HUDEP-2 (cell line): ENCODE measurements around the gene HSPB7.
"Not testable (repeated sequence)": the region's sequence is repeated elsewhere in the genome, so short reads cannot be mapped to it uniquely, and the experiment has no call there.

Experiments
- DNase-seq, 76 experiments: peaks; one replicate each; lab custom pipeline; 2025; ENCODE audit not compliant: unreplicated experiment in 76 of 76; lab: John Stamatoyannopoulos, UW

The HSPB7 gene

DNA sequence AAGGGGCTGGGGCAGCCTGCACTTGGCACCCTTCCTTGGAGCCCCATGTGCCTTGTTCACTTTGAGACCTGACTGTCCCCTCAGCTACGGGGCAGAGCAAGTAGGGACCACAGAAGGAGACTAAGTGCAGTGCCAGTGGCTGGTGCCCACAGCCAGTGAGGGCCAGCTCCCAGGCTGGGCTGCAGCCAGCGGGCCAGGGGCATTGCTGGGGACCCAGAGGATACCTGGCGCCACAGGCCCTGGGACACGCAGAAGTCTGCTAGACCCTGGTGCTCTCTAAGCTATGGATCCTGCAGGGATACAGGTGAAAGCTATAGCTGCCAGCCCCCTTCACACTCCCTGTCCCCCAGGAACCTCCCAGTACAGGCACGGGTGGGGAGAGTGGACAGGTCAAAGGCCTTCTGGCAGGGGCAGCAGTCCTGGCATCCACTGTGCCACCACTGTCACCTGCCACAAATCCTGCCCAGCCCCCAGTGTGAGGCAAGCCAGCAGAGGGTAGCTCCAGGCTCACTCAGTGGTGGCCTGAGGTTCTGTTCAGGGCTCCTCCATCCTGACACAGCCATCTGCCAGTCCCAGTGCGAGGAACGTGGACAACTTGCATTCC, 5.3 kb upstream of the HSPB7 start:
- no peak for DNase-seq

DNA sequence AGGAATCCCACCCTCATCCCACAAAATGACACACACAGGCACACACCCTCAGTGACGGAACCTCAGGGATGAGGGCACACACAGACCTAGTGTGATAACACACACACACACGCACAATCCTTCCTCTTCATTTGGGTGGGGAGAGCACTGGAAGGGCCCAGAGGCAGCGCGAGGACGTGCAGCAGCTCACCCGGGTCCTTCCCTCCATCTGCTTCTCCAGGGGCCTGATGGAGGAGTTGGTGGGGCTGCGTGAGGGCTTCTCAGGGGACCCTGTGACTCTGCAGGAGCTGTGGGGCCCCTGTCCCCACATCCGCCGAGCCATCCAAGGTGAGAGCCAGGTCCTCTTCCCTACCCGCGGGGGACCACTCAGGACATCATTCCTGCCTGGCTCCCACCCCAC, 4.5 kb upstream of the HSPB7 start:
- DNase-seq, result no peak

DNA sequence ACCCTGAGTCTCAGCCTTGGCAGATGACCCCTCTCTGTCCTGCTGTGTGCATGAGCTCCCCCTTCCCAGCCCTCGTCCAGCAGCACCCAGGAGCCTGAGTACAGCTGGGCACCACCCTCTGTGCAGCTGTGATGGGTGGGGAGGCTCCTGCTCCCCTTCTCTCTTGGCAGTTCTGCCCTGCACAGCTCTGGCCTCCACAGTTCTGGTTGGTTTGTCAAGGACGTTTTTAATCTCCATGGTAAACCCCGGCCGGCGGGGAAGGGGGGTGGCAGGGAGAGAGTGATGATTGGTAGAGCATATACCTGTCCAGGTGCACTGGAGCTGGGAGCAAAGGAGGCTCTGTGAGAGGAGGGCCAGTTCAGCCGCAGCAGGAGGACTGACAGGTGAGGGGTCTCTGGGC, 3.8 kb upstream of the HSPB7 start, which contains the start of gene CLCNKA:
Gene CLCNKA, plus strand, starts transcription at position 356 of the 400 bp plus-strand sequence. CDS start 584 bp downstream, outside the sequence.
- DNase-seq, result no peak

DNA sequence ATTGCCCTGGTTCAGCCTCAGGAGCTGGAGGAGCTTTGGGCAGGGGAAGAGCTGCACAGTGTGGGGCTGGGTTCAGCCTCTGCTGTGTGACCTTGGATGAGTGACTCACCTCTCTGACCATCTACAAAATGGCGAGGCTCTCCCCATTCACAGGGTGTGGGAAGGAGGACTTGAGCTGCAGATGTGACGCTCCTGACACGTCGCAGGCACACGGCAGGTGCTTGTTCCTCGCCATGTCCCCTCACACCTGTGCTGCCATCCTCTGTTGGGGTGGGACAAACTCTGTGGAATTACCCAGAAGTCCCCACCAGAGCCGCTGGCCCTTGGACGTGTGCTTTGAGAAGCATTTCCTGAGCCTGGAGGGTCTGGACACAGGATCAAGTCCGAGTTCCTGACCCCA, 3.0 kb upstream of the HSPB7 start:
- DNase-seq, result not testable (repeated sequence)

DNA sequence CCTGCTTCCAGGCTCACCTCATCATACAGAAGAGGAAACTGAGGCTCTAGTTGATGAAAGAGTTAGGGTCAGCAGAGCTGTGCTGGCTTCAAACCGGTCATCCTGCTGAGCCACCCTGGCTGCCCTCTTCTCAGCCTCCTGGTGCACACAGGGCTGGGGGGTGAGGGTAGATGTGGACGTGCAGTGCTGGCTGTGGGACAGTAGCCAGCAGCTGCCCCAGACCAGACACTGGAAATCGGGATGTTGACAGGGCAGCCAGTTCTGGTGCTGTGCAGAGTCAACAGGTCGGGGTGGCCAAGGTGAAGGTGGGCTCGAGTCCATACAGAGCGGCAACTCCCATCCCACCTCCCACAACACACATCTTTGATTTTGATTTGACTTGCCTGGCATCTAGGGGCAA, 2.5 kb upstream of the HSPB7 start:
- DNase-seq, result no peak

DNA sequence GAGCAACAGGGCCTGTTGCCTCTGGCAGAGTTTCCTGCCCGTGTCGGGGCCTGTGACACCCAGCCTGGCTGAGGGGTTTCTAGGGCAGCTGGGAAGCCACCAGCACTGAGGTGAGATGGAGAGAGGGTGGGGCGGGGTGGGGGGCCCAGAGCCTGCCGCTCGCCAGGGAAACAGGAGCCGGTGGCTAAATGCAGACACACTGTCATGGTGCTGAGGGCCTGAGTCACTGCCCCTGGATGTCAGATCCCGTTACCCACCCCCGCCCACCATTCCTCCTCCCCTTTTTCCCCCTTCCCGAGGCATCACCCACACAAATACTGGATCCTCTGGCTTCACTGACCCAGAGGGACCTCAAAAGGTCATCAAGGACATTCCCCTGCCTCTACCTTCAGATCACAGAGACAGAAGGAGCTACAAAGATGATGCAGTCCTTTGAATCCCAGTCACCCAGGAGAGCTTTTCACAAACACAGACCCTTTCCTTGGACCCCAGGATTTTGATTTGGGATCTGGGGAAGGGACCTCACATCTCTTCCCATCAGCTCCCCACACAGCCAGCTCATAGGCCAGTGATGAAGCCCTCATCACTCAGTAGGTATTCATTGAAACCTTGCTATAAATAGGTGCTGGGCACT, 1.9 kb upstream of the HSPB7 start:
- DNase-seq, result no peak

DNA sequence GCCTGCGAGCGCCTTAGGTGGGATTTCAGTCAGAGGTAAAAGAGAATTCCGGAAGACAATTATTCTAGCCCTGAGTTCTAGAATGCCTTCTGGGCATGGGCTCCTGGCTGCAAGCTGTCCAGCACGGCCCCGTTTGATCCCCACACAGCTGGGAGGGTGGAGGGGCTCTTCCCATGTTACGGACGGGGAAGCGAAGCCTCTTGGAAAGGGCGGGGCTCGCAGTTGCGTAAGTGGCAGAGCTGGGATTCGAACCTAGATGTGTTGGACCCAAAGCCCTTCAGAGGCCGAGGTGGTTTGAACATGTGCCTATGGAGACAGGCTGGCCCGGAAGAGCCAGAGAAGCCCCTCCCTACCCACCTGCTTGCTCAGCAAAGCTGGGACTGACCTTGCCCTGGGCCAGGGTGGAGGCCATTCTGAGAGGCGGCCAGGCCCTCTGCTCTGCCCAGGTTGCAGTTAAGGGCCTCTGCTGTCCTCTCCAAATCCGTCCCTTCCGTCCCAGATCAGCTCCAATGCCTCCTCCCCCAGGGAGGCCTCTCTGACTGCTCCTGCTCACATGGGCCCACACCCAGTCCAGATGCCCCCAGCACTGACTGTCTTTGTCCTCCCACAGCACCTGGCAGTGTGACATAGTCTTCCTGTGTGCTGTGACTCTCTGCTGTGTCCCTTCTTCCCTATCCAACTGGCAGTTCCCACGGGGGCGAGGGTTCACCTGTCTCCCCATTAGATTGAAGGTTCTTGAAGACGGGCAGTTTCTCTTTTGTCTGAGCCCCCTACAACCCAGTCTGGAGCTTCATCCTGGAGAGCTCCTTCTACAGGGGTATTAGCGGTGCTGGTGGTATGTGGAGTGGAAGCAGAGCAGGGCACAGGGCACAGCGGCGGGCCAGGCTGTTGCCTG, 1.2 kb upstream of the HSPB7 start:
- no peak for DNase-seq

DNA sequence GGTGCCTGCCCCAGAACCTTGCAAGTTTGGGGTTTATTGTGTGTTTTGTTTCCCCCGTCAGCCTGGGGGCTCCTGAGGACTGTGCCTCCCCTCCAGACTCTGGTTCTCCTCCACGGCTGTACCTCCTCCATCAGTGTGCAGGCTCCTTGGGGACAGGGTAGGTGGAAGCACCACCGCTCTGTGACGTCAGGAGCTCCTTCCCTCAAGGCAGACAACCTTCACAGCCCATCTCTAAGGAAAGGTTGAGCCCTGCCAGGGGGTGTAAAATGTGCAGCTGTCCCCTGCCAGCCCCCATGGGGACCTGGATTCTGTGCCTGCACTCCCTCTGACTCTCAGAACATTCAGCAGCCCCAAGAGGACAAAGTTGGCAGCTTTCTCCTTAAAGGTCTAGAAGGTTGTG, 465 bp upstream of the HSPB7 start:
- no peak for DNase-seq

DNA sequence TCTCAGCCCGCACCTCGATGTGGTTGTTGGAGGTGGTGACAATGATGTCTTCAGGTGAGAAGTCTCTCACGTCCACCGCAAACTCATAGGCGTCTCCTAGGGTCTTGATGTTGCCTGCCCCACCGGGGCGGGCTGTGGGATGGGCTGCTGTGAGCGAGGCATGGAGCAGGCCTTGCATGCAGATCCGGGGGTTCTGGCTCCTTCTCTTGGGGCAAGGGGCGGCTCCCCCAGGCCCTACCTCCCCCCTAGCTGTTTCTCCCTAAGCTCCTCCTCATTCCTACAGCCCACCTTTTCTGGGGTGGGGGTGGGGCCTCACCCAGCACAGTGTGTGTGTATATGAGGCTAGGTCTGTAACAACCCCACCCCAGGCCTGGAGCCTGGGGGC, 775 bp downstream of the HSPB7 start:
- no peak for DNase-seq

DNA sequence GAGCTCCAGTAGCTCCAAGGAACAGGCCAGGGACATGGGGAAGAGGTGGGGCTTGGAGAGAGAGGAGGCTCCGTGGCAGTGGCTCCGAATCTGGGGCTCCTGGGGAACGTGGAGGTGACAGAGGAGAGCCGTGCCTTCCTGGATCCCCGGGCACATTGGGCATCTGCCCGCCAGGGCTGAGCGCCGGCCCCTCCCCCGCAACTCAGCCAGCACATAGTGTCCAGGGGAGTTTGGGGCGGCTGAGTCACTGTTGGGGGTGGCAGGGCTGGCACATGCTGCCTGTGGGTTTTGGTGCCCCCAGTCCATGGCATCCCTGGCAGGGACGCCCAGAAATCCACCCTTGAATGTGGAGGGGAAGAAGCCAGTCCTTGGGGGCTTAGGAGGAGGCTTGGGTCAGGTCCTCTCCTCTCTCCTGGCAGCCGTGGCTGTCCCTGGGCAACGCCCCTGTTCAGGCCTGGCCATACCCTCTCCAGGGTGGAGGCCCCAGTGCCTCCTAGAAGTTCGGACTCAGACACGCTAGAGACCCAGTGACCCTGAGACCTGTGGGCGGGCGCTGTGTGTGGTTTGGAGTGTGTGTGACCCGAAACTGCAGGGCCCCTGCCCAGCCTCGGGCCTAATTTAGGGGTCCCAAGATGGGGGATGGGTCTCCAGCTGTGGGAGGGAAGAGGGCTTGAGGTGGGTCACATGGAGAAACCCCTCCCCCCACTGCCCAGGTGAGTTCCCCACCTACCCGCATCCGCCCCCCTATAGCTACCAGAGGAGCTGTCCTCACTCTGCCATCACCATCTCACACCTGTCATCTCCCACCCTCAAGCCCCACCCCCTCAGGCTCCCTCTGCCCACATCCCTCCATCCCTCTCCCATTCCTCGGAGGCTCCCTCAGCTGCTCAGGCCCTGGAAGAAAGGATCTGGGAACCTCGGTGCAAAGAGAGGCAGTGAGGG, 1.6 kb downstream of the HSPB7 start:
- DNase-seq, result peak in 32 of 76 experiments; percentile 18 to 69 (median 40)

DNA sequence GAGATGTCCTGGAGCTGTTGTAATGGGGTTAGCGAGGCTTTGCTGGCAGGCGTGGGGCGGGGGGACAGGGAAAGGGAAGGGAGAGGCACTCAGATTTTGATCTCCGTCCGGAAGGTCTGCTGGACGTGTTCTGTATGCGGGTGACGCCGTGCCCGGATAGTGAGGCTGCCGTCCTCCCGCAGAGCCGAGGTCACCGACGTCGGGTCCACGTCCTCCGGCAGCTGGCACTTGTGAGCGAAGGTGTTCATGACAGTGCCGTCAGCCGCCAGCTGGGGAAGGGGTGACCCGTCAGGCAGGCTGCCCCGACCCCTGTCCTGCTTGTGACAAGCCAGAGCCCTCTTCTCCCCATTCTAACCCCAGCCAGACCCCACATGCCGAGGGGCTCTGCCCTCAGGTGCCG, 2.4 kb downstream of the HSPB7 start:
- DNase-seq, result no peak

DNA sequence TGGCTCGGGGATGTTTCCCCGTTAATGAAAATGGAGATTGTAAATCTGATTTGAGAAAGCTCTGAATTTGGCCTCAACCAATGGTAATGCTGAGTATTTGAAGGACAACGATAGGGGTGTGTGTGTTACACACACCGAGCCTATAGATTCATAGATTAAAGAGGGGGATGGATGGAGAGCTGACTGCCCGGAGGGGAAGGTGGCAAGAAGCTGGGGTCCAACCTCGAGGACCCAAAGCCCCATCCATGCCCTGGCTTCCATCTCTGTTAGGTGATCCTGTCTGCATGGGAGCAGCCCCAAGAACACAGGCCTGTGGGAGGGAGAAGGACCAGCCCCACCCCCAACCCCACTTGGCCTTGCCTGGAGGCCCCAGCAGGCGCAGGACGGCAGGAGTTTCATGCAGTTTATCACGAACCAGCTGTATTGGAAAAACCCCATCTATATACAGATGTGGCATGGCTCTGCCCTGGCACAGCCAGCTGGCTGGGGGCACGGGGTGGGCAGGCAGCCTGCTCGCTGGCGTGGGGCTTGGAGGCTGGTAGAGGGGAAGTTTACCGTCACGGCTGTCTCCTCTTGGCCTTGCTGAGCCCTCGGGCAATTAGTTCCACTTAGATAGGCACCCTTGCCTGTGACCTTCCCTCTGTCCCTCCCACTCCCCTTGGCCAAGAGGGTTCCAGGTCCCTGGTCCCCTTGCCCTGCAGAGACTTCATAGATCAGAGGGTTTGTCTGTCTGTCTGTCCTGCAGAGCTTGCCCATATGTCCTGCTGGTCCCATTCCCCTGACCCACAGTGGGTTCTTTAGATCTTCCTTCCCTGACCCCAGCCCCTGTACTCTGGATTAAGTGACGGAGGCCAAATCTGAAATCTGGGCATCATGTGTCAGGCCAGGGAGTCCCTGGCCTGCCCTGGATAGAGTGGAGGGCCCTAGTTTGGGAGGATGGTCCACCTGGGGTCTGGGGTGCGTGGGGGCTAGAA, 3.0 kb downstream of the HSPB7 start:
- peak in 64 of 76 experiments; percentile 13 to 79 (median 54) for DNase-seq

DNA sequence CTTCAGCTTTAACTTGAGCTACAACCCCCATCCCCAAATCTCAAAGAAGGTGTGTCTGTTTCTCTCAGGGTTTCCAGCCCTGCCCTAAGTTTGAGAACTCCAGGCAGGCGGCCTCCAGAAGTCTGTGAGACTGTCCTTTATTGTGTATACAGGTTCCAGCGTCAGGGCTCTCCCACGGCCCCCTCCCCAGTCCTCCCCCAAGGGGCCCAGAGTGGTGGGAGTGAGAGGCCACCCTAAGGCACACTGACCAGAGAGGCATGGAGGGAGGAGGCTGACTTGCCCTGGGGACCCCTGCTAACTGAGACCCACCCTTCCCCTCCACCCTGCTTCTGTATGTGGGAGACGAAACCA, 4.0 kb downstream of the HSPB7 start:
- no peak for DNase-seq

DNA sequence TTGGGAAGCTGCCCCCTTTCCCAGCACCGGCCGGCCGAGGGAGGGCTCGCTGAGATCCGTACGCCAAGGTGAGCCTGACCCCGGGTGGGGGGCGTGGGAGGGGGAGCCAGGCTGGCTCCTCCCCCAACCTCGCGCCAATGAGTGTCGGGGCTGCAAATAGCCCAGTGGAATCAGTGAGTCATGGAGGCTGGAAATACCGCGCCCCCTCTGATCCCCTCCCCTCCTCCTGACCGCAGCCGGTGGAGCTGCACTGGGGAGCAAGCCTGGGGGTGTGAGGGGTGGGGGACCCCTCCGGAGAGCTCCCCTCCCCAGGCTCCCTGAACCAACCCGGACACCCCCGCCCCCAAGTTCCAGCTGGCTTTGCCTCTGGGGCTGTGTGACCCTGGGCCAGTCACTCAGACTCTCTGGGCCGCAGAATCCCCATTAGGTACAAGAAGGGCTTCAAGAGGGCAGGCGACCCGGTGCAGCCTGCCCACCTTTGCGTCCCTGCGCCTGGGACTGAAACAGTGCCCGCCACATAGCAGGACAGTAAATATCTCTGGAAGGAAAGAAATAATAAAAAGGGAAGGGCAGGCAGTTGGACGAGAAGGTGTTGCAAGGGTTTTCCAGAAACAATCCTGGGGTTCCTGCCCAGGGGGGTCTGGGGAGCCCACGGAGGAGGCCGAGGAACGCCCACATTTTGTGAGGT, 4.5 kb downstream of the HSPB7 start:
- DNase-seq, result peak in 26 of 76 experiments; percentile 5 to 53 (median 28)

DNA sequence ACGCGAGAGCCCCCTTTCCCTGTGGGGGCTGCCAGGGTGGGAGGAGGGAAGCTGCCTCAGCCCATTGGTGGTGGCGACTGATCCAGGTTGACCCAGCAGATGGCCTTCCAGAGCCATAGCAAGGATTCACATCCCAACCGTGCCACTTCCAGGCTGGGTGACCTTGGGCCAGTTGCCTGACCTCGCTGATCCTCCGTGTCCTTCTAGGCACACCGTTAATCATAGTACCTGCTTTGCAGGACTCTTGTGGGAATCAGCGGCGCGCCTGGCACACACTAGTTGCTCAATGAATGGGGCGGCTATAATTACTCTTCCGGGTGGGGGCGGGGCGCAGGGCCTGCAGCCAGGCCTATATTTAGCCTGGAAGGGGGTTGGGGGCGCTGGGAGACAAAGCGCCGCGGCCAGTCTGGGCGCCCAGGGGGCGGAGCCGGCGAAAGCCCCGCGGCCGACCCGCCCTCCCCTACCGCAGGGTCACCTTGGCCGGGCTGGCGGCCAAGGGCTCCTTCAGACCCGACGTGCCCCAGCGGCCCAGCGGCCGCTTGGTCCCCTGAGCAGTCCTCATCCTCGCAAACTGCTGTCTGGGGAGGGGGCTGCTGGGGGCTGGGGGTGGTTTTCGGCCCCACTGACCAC, 5.1 kb downstream of the HSPB7 start:
- DNase-seq, result peak in 23 of 76 experiments; percentile 9 to 51 (median 27)

DNA sequence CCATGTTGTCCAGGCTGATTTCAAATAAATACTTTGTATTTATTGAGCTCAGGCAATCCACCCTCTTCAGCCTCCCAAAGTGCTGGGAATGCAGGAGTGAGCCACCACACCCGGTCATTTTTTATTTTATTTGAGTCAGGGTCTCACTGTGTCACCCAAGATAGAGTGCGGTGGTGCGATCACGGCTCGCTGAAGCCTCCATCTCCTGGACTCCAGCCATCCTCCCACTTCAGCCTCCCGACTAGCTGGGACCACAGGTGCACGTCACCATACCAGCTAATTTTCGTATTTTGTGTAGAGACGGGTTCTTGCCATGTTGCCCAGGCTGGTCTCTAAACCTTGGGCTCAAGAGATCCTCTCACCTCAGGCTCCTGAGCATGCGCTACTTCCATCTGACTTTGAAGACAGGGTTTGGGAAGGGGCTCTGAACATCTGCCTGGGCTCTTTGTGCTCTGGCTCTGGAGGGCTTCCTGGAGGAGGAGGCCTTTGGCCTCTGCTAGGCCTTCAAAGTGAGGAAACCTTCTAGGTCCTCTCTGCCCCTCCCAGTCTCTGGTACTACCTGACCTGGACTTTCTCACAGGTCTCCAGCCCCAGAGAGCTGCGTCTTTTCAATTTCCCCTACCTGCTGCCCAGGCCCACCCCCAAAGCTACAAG, 5.8 kb downstream of the HSPB7 start:
- no peak for DNase-seq

DNA sequence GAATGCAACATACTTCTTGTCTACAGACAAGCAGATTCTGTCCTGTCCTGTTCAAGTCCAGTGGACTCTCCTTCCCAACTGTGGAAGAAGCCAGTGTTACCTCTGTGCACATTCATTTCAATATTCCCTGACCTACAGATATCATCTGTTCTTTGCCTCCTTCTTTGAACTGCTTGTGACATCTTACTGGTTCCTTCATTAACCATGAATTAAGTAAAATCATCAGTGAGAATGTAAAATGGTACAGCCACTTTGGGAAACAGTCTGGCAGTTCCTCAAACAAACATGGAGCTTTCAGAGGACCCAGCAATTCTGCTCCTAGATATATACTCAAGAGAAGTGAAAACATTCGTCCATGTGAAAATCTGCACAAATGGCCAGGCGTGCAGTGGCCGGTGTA, 7.0 kb downstream of the HSPB7 start:
- DNase-seq, result no peak

DNA sequence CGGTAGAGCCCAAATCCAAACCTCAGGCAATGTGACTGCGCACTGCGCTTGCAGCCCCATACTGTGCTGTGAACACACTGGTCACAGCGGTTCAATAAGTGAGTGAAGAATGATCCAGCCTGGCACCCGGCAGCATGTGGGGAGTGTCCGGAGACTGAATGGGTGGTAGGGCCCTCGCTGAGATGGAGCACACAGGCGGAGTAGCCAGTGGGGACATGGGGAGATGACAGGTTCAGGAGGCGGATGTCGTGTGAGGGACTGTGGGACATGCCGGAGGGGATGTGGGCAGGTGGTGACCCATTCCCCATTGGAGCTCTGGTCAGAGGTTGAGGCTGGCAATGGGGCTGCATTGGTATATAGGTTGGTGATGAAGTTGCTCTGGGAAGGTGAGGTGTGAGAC, 8.2 kb downstream of the HSPB7 start:
- no peak for DNase-seq
